HCT116 (cell line): ENCODE data around the gene CALM1.

Experiments
- CTCF ChIP-seq, 3 experiments: fragments of 200-600 bp in 1 of 3; sonication (generic) in 1 of 3; IDR thresholded peaks in 2 of 3; conservative IDR thresholded peaks in 1 of 3; 2 replicates each; pipeline ENCODE4 v1.5.1; 2012 to 2017; ENCODE audit warnings: low read depth in 2 of 3, low read length in 2 of 3, antibody characterized with exemption in 1 of 3, borderline replicate concordance in 1 of 3, control low read depth in 1 of 3, mild to moderate bottlenecking in 1 of 3, mixed read lengths in 1 of 3, mixed run types in 1 of 3, moderate library complexity in 1 of 3; ENCODE audit not compliant: insufficient read depth in 1 of 3
- EZH2 ChIP-seq: fragments of 200-600 bp; sonication (generic); IDR thresholded peaks from 2 replicates; pipeline ENCODE4 v1.6.1; 2017; ENCODE audit warnings: antibody characterized with exemption, mixed run types
- EZH2phosphoT487 ChIP-seq: fragments of 200-600 bp; IDR thresholded peaks from 2 replicates; pipeline ENCODE4 v1.6.1; 2018; ENCODE audit warnings: antibody characterized with exemption, borderline replicate concordance
- RAD21 ChIP-seq: IDR thresholded peaks from 2 replicates; pipeline ENCODE4 v1.6.1; 2012; ENCODE audit warnings: low read depth, mild to moderate bottlenecking
- TF ChIP-seq, protein P1 (sequence below): IDR thresholded peaks from 2 replicates; pipeline ENCODE4 v1.6.1; 2012

- TF ChIP-seq CTCF (IDR thresholded peaks at IDR 0.05 in 2 of 3, conservative IDR thresholded peaks at IDR 0.05 in 1 of 3; ENCODE audit: borderline replicate concordance in 1 of 3, insufficient read depth in 1 of 3, low read depth in 2 of 3, low read length in 2 of 3) (no peak), EZH2phosphoT487 (no peak), EZH2 (no peak), RAD21 (no peak)
- TF ChIP-seq, protein P1, sequence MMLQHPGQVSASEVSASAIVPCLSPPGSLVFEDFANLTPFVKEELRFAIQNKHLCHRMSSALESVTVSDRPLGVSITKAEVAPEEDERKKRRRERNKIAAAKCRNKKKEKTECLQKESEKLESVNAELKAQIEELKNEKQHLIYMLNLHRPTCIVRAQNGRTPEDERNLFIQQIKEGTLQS: no peak
Measured at GRCh38 chr14:90358359-90358758, 38.5 kb upstream of the CALM1 start.
